CD14-positive monocyte (primary cell): ENCODE data around the gene CTBP2. TPM values are rescaled to one million over a fixed set of nuclear protein-coding genes. Genes with fewer than 3 reads are reported as not detected.

Source experiments
- DNase-seq, 3 donors: peaks; one replicate each; pipeline ENCODE4 v3.0.0-alpha.2; 2011 to 2022
- H2AFZ ChIP-seq: 2 replicates; pipeline ENCODE4 v1.6.0; 2012; ENCODE audit warnings: mild to moderate bottlenecking, low read depth, low read length, inconsistent platforms; ENCODE audit not compliant: insufficient read depth, poor library complexity, severe bottlenecking
- H3K27ac ChIP-seq, 2 donors: 1 replicate in 1 of 2; 2 replicates in 1 of 2; pipeline ENCODE4 v1.5.1; 2012 to 2013; ENCODE audit warnings: low read length in 2 of 2, control low read depth in 1 of 2, inconsistent platforms in 1 of 2, low read depth in 1 of 2, mild to moderate bottlenecking in 1 of 2
- H3K27me3 ChIP-seq, 2 donors: one replicate each; pipeline versions ENCODE4 v1.6.0 to v1.6.1; 2011 to 2013; ENCODE audit warnings: low read length in 2 of 2; ENCODE audit not compliant: control insufficient read depth in 2 of 2, insufficient read depth in 2 of 2
- H3K36me3 ChIP-seq, 2 donors: replicated peaks in 1 of 2; 1 replicate in 1 of 2; 2 replicates in 1 of 2; pipeline versions ENCODE4 v1.5.1 to v1.6.1; 2012 to 2013; ENCODE audit warnings: low read length in 2 of 2, control low read depth in 1 of 2, inconsistent platforms in 1 of 2, mild to moderate bottlenecking in 1 of 2; ENCODE audit not compliant: insufficient read depth in 2 of 2, control insufficient read depth in 1 of 2
- H3K4me1 ChIP-seq, 2 donors: 1 replicate in 1 of 2; 2 replicates in 1 of 2; pipeline versions ENCODE4 v1.5.1 to v1.6.1; 2012 to 2013; ENCODE audit warnings: low read length in 2 of 2, control low read depth in 1 of 2, inconsistent platforms in 1 of 2, mild to moderate bottlenecking in 1 of 2, moderate library complexity in 1 of 2; ENCODE audit not compliant: insufficient read depth in 2 of 2, control insufficient read depth in 1 of 2
- H3K4me2 ChIP-seq: replicated peaks from 2 replicates; pipeline ENCODE3; 2012; ENCODE audit warnings: low read length, moderate library complexity, mild to moderate bottlenecking; ENCODE audit not compliant: poor library complexity, severe bottlenecking; ENCODE audit errors: extremely low read depth
- H3K4me3 ChIP-seq, 3 experiments: fragments of 200-600 bp in 1 of 3; sonication (generic) in 1 of 3; replicated peaks in 1 of 3; 1 replicate in 2 of 3; 2 replicates in 1 of 3; pipeline ENCODE4 v1.5.1; 2011 to 2013; ENCODE audit warnings: low read length in 3 of 3, mild to moderate bottlenecking in 3 of 3, control low read depth in 2 of 3, low read depth in 2 of 3, inconsistent platforms in 1 of 3, moderate library complexity in 1 of 3
- H3K79me2 ChIP-seq: 2 replicates; pipeline ENCODE4 v1.6.0; 2012; ENCODE audit warnings: mild to moderate bottlenecking, control low read depth, inconsistent platforms, low read length, moderate library complexity; ENCODE audit not compliant: insufficient read depth
- H3K9ac ChIP-seq: 2 replicates; pipeline ENCODE4 v1.6.0; 2017; ENCODE audit warnings: low read length, mild to moderate bottlenecking; ENCODE audit not compliant: insufficient read depth, poor library complexity, severe bottlenecking
- H3K9me3 ChIP-seq, 2 donors: replicated peaks in 1 of 2; 1 replicate in 1 of 2; 2 replicates in 1 of 2; pipeline versions ENCODE4 v1.5.1 to v1.6.1; 2012 to 2013; ENCODE audit warnings: low read length in 2 of 2, control low read depth in 1 of 2; ENCODE audit not compliant: control insufficient read depth in 1 of 2, insufficient read depth in 1 of 2
- H4K20me1 ChIP-seq: 2 replicates; pipeline ENCODE4 v1.6.0; 2012; ENCODE audit warnings: mild to moderate bottlenecking, low read length, control low read depth, moderate library complexity; ENCODE audit not compliant: insufficient read depth
- H3K27ac Mint-ChIP-seq, 7 donors: one replicate each; pipeline ENCODE4 v1.8.0; 2020; ENCODE audit warnings: mild to moderate bottlenecking in 7 of 7, mixed read lengths in 7 of 7, moderate library complexity in 6 of 7, inconsistent platforms in 2 of 7
- H3K27me3 Mint-ChIP-seq, 3 donors: one replicate each; pipeline ENCODE4 v1.8.0; 2021 to 2022; ENCODE audit warnings: low read depth in 3 of 3, mild to moderate bottlenecking in 3 of 3, mixed read lengths in 3 of 3, moderate library complexity in 3 of 3, inconsistent platforms in 1 of 3
- H3K36me3 Mint-ChIP-seq, 2 donors: one replicate each; pipeline ENCODE4 v1.8.0; 2020; ENCODE audit warnings: mixed read lengths in 2 of 2, inconsistent platforms in 1 of 2, mild to moderate bottlenecking in 1 of 2
- H3K4me1 Mint-ChIP-seq: one replicate; pipeline ENCODE4 v1.8.0; 2020; ENCODE audit warnings: mild to moderate bottlenecking, mixed read lengths
- H3K4me3 Mint-ChIP-seq, 2 donors: one replicate each; pipeline ENCODE4 v1.8.0; 2020; ENCODE audit warnings: mild to moderate bottlenecking in 2 of 2, mixed read lengths in 2 of 2, moderate library complexity in 1 of 2
- H3K9me3 Mint-ChIP-seq, 7 donors: one replicate each; pipeline ENCODE4 v1.8.0; 2020 to 2022; ENCODE audit warnings: mixed read lengths in 7 of 7, mild to moderate bottlenecking in 6 of 7, moderate library complexity in 6 of 7, inconsistent platforms in 2 of 7
- CTCF ChIP-seq: fragments of 200-600 bp; IDR thresholded peaks from one replicate; pipeline ENCODE4 v1.8.0; 2022; ENCODE audit warnings: antibody characterized with exemption, mild to moderate bottlenecking
- WGBS: methylation state at CpG from one replicate; pipeline ENCODE4 v1.1.5; 2013; ENCODE audit warnings: missing lambda C conversion rate; ENCODE audit not compliant: insufficient coverage; 5-methylcytosine and 5-hydroxymethylcytosine counted together
- intact Hi-C, 2 donors: fragments of 100-400 bp; cut with micrococcal nuclease; formaldehyde crosslinking; loops; one replicate each; pipeline versions ENCODE4 v1.15.0 to v1.15.1; 2023
- polyA plus RNA-seq, 3 donors: library from polyadenylated mRNA; depleted of rRNA in 1 of 3; unstranded in 2 of 3; stranded (reverse) in 1 of 3; fragments of 300-500 nt in 2 of 3; fragments of >200 nt in 1 of 3; fragmentation: Illumina TruSeq in 2 of 3; gene quantifications; 1 replicate in 2 of 3; 2 replicates in 1 of 3; pipeline ENCODE4 v1.2.3, GENCODE V29; 2012 to 2021

The CTBP2 gene
- polyA plus RNA-seq, 3 donors: 40.9 to 87.1 (median 41.1) TPM

GRCh38 chr10:125015356-125015944 lies 144.9 kb downstream of the CTBP2 start:
- peaks cover 95% of the 10 kb centered on the region for H3K79me2 ChIP-seq
- Mint-ChIP-seq H3K9me3 (no peaks in the 10 kb centered on the region), H3K4me1 (peaks cover 19% of the 10 kb centered on the region), H3K27ac (peak overlapping the region in 2 of 7 donors; percentile 1 to 51), H3K36me3 (peaks cover 27 to 77% of the 10 kb centered on the region in 2 donors), H3K4me3 (no peak overlapping the region), H3K27me3 (peaks cover 0 to 2% (median 0%) of the 10 kb centered on the region in 3 donors)
- WGBS: 66% methylated on average over 23 of the region's 23 CpGs
- peak overlapping the region in 1 of 2 donors; percentile 35 for H3K27ac ChIP-seq
- no peaks in the 10 kb centered on the region for H3K27me3 ChIP-seq
- H3K4me1 ChIP-seq: peaks cover 0 to 5% of the 10 kb centered on the region in 2 donors
- H3K4me3 ChIP-seq: no peak overlapping the region
- TF ChIP-seq CTCF: no peak
- H2AFZ ChIP-seq: no peak overlapping the region
- H3K36me3 ChIP-seq: peaks cover 48 to 84% of the 10 kb centered on the region in 2 donors
- H3K9ac ChIP-seq: no peak overlapping the region
- H3K9me3 ChIP-seq: no peaks in the 10 kb centered on the region
- H4K20me1 ChIP-seq: peaks cover 100% of the 10 kb centered on the region
- H3K4me2 ChIP-seq: no peak overlapping the region
- DNase-seq: no peak
- intact Hi-C loops: no loop called here

- 59% methylated on average over 11 of the region's 19 CpGs for WGBS
- H3K36me3 ChIP-seq: peaks cover 48 to 83% of the 10 kb centered on the region in 2 donors
- H3K4me2 ChIP-seq: no peak overlapping the region
- H3K4me3 Mint-ChIP-seq: no peak overlapping the region
- no peak for TF ChIP-seq CTCF
- H3K9ac ChIP-seq: no peak overlapping the region
- peak overlapping the region in 1 of 7 donors; percentile 5 for H3K27ac Mint-ChIP-seq
- intact Hi-C loops: no loop called here
- H4K20me1 ChIP-seq: peaks cover 100% of the 10 kb centered on the region
- no peaks in the 10 kb centered on the region for H3K27me3 ChIP-seq
- no peaks in the 10 kb centered on the region for H3K9me3 Mint-ChIP-seq
- H3K36me3 Mint-ChIP-seq: peaks cover 25 to 78% of the 10 kb centered on the region in 2 donors
- peaks cover 16% of the 10 kb centered on the region for H3K4me1 Mint-ChIP-seq
- peaks cover 0 to 2% (median 0%) of the 10 kb centered on the region in 3 donors for H3K27me3 Mint-ChIP-seq
- no peaks in the 10 kb centered on the region for H3K9me3 ChIP-seq
- no peak overlapping the region for H3K4me3 ChIP-seq
- H2AFZ ChIP-seq: no peak overlapping the region
- DNase-seq: no peak
- peaks cover 93% of the 10 kb centered on the region for H3K79me2 ChIP-seq
- H3K27ac ChIP-seq: peak overlapping the region in 1 of 2 donors; percentile 35
- peaks cover 0 to 5% of the 10 kb centered on the region in 2 donors for H3K4me1 ChIP-seq
Measured at GRCh38 chr10:125014836-125015355, 145.5 kb downstream of the CTBP2 start.
